ENCODE data around the gene CALB2.

Gene CALB2

DNA sequence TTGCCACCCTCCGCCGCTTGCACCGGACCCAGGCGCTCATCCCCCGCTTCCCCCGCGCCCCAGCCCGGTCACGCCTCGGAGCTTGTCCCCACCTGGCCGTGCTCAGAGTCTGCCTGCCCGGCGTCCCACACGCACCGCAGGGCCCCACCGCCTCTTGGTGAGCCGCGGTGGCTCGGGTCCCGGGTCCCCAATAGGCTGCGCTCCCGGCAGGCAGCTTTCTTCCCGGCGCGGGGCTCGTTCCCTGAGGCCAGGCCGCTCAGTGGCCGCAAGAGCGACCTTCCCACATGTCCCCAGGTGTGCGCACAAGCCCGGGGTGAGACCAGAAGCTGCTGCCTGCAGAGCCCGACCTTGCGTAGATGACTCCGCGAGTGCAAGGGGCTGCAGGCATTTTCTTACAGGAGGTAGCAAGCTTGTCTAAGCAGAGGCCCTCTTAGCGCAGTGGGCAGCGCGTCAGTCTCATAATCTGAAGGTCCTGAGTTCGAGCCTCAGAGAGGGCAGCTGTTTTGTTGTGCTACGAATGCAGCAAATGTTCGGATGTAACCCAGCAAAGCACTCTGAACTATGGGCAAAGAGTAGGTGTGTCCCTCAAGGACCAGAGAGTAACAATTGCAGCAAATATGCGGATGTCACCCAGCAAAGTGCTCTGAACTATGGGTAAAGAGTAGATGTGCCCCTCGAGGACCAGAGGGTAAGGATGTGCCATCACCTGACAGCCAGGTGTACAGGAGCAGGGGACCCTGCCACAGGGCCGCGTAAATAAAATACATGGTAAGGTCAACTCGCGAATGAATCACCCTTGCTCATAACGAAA is 67.8 kb downstream of the CALB2 start:
- no peak for DNase-seq (ENCODE audit: low read depth in 3 of 3, low spot score in 1 of 3)

DNA sequence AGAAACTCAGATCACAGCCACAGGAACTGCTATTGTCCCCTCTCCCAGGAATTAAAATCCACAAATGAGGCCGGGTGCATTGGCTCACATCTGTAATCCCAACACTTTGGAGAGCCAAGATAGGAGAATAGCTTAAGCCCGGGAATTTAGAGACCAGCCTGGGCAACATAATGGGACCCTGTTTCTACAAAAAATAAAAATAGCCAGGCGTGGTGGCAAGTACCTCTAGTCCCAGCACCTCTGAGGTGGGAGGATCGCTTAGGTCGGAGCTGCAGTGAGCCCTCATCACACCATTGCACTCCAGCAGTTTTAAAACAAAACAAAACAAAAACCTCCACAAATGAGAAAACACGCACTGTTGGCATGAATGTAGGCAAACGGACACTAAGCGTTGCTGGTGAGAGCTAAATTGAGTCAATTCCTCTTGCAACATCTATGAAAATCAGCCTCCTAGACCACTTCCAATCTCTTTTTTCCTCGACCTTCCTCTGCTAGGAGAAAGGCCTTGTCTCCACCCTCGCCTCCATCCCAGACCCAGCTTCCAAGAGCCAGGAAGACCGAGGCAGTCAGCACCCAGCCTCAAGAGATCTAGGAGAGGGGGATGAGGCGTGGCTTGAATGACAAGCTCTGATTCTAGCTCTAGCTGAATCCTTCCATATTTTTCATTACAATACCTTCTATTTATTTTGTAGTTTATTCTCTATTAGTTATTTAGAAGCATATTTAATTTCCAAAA is 68.5 kb downstream of the CALB2 start:
- no peak for DNase-seq (ENCODE audit: low read depth in 3 of 3, low spot score in 1 of 3)

DNA sequence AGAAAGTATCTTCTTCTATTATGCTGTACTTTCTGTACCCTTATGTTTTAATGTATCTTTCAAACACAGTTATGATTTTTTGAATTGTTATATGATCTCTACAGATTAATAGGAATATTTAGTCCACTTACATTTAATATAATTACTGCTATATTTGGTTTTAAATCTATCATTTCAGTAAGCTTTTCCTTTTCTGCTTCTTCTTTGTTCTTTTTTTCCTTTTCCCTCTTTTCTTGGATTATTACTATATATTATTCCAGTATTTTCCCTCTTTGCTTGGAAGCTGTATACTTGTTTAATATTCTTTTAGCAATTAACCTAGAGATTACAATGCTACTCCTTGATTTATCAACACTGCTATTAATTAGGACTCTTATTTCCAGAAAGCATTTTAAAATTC is 69.9 kb downstream of the CALB2 start:
- no peak for DNase-seq (ENCODE audit: low read depth in 3 of 3, low spot score in 1 of 3)

DNA sequence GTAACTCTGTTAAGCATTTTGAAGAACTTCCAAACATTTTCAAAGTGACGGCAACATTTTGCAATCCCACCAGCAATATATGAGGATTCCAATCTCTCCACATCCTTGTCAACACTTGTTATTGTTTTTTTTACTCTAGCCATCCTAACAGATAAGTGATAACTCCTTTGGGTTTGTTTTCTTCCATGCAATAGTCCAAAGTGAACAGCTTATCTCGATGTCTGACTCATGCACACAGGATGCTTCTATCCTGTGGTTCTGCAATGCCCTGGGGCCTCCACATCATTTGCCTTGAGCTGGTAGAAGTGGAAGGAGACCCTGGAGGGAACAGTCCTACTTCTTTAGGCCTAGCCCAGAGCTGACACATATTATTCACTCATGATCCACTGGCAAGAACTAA is 70.4 kb downstream of the CALB2 start:
- DNase-seq (ENCODE audit: low read depth in 3 of 3, low spot score in 1 of 3): no peak

DNA sequence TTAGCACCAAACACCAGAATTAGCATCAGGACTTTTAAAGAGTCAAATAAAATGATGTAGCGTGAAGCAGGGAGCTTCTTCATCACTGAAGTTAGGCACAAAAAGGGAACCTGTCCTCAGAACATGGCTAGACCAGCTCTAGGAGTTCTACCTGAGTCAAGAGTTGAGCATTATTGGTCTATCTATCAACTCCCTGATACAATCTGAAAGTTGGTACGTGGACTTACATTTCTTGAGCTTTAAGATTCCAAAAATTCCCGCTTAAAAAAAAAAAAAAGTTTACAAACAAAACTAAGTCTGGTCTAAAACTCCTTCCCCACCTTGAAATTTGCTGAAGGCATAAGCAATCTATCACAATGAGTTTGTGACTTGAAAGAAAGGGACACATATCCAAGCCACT is 71.1 kb downstream of the CALB2 start:
- no peak for DNase-seq (ENCODE audit: low read depth in 3 of 3, low spot score in 1 of 3)

DNA sequence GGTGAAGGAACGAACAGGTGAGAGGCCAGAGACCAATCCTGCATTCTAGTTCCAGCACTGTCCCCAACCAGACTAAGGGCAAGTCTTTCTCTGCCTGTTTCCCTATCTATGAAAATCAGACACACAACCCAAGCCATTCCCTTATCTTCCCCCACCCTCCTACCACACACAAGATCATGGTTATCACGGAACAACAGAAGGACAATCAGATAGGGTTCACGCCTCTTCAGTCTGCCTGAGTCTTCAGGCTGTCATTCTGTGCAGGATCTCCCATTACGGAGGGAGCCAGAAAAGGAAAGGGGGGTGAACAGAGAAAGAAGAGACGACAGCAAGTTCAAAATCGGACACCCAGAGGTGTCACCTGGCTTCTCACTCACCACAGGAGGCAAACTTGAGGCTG is 72.2 kb downstream of the CALB2 start:
- no peak for DNase-seq (ENCODE audit: low read depth in 3 of 3, low spot score in 1 of 3)

DNA sequence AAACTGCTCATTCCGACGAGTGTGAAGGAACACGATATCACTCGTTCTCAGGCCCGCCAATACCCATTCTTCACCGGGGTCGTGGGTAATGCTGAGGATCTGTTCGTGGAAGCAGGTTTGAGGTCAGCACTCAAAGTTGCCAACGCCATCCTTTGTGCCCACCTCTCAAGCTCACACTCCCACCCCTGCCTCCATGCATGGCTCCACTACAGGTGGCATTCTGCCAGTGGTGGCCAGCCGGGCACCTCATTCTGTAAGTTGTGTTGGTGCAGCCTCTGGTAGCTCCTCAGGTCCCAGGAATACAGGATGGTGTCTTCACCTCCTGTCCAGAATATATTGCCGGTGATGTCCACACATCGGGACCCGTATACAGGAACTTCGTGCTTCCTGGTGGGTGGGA is 72.7 kb downstream of the CALB2 start:
- no peak for DNase-seq (ENCODE audit: low read depth in 3 of 3, low spot score in 1 of 3)

DNA sequence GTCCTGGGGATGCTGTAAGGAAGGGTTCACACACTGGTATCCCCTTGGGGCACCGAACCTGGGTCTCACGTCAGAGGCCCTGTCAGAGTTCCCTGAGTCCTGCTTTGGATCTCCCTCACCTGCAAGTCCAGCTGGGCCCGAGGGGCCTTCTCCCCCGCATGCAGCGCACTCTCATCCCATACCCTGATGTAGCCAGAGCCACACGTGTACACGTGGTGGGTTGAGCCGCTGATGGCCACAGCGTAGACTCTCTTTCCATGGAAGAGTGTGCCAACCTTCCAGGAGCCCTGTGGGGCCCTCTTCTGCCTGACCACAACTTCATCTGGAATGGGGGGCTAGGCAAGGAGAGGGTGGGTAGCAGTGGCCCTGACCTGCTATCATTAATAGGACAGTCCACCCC is 73.5 kb downstream of the CALB2 start:
- DNase-seq (ENCODE audit: low read depth in 3 of 3, low spot score in 1 of 3): no peak

DNA sequence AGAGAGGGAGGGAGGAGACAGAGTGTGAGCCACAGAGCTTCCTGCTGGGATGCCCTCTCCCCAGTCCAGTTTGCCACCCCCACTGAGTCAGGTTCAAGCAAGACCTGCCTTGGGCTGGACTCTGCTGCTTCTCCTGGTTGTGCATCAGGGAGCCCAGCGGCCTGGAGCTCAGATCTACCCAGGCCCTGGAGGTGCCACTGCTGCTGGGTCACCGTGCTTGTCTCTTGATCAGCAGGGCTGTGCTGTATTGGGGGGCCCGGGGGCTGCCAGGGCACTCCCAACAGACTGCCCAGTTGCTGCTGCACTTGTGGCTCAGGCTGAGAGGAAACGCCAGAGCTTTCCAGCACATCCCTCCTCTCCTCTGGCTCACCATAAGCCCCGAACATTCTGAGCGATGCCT is 74.4 kb downstream of the CALB2 start:
- DNase-seq (ENCODE audit: low read depth in 3 of 3, low spot score in 1 of 3): no peak

DNA sequence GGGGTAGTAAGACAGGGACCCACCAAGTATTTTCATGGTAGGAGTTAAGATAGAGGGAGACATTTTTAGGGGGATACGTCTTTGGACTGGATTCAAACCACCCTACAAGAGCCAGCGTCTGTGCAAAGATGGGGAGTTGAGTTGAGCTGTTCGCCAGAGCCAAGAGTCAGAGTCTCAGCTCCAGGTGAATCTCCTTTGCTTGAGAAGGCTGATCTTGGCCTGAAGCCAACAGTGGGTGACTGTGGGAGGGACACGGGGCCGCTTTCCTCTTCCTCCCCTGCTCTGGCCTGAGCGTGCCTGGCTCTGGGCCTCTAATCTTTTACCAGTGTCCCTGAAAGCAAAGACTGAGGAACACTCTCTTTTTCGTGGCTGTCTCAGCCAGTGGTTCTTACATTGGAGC is 78.0 kb downstream of the CALB2 start:
- no peak for DNase-seq (ENCODE audit: low read depth in 3 of 3, low spot score in 1 of 3)

DNA sequence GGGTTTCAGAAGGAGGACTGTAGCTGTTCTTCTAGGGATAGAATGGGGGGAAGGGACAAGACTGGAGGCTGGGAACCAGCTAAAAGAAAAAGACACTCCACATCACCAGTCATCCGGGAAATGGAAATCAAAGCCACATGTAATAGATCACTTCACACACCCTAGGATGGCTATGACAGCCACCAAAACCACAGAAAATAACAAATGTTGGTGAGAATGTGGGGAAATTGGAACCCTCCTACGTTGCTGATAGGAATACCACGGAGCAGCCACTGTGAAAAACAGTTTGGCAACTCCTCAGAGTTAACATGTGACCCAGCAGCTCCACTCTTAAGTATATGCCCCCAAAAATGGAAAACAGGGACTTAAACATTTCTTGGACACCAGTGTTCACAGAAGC is 81.0 kb downstream of the CALB2 start:
- DNase-seq (ENCODE audit: low read depth in 3 of 3, low spot score in 1 of 3): no peak

Measured in stimulated activated CD4-positive, alpha-beta T cell treated with anti-CD3 and anti-CD28 coated beads, TNF-alpha, amount 100 ng/mL, for 1 hour (primary cell).